Endometrium (tissue), 2 donors: Measurements from ENCODE around the gene PEX5.
"Not testable (repeated sequence)": the region's sequence is repeated elsewhere in the genome, so short reads cannot be mapped to it uniquely, and the experiment has no call there.

Source experiments
- FAIRE-seq: peaks from 2 replicates; lab custom pipeline; 2012; peaks lifted over from hg19 to GRCh38; lab: Jason Lieb, UNC
- donor health status: control.
- donor health status: control.

The PEX5 gene

GRCh38 chr12:7217475-7218069 is 28.1 kb downstream of the PEX5 start:
- FAIRE-seq, result no peak

- no peak for FAIRE-seq
Observed at GRCh38 chr12:7219599-7220243, 30.2 kb downstream of the PEX5 start.

- no peak for FAIRE-seq
Observed at GRCh38 chr12:7221486-7221885, 32.0 kb downstream of the PEX5 start.

GRCh38 chr12:7229741-7230140 is 40.3 kb downstream of the PEX5 start:
- FAIRE-seq, result no peak

GRCh38 chr12:7241404-7242005 is 52.0 kb downstream of the PEX5 start:
- FAIRE-seq, result no peak

- FAIRE-seq, result no peak
Observed at GRCh38 chr12:7242176-7243101, 53.0 kb downstream of the PEX5 start.

- FAIRE-seq, result not testable (repeated sequence)
Observed at GRCh38 chr12:7251328-7251996, 62.0 kb downstream of the PEX5 start.

GRCh38 chr12:7259060-7259459 is 69.6 kb downstream of the PEX5 start:
- FAIRE-seq, result no peak
